HepG2 (cell line): ENCODE measurements around the gene TSKU. TPM values are rescaled to one million over a fixed set of nuclear protein-coding genes. Genes with fewer than 3 reads are reported as not detected.

Source experiments
- CBFB ChIP-seq: sonication (generic); formaldehyde crosslinking; IDR thresholded peaks from 2 replicates; pipeline ENCODE4 v1.4.0; 2020; ENCODE audit warnings: missing genetic modification reagents
- CBX5 ChIP-seq: sonication (generic); formaldehyde crosslinking; IDR thresholded peaks from 2 replicates; pipeline ENCODE4 v1.4.0; 2020; ENCODE audit warnings: missing genetic modification reagents, borderline replicate concordance
- CCDC6 ChIP-seq: sonication (generic); formaldehyde crosslinking; IDR thresholded peaks from 2 replicates; pipeline ENCODE4 v1.8.1; 2022; ENCODE audit warnings: mild to moderate bottlenecking, missing genetic modification reagents, moderate library complexity
- CHD2 ChIP-seq: IDR thresholded peaks from 2 replicates; pipeline ENCODE4 v1.6.1; 2011; ENCODE audit warnings: low read depth, low read length, improper control_type of control experiment
- ELF4 ChIP-seq: sonication (generic); formaldehyde crosslinking; IDR thresholded peaks from 2 replicates; pipeline ENCODE4 v1.5.0; 2020; ENCODE audit warnings: missing genetic modification reagents, mild to moderate bottlenecking, moderate library complexity, borderline replicate concordance
- FOXA1 ChIP-seq, 2 experiments: fragments of 450-650 bp in 1 of 2; sonication (generic) in 1 of 2; formaldehyde crosslinking in 1 of 2; IDR thresholded peaks; 2 replicates each; pipeline versions ENCODE4 v1.4.0 to v1.6.1; 2016 to 2020; ENCODE audit warnings: missing genetic modification reagents in 1 of 2
- FOXC1 ChIP-seq: sonication (generic); formaldehyde crosslinking; IDR thresholded peaks from 2 replicates; pipeline ENCODE4 v1.8.0; 2022; ENCODE audit warnings: mild to moderate bottlenecking, missing genetic modification reagents, borderline replicate concordance
- GMEB1 ChIP-seq: sonication (generic); formaldehyde crosslinking; IDR thresholded peaks from 2 replicates; pipeline ENCODE4 v1.5.1; 2020; ENCODE audit warnings: missing genetic modification reagents, mild to moderate bottlenecking, borderline replicate concordance
- HNF4A ChIP-seq: sonication (generic); formaldehyde crosslinking; IDR thresholded peaks from 2 replicates; pipeline ENCODE4 v1.4.0; 2020; ENCODE audit warnings: missing genetic modification reagents
- IRF9 ChIP-seq: sonication (generic); formaldehyde crosslinking; IDR thresholded peaks from 2 replicates; pipeline ENCODE4 v1.8.0; 2022; ENCODE audit warnings: missing genetic modification reagents, mild to moderate bottlenecking, borderline replicate concordance
- ISL2 ChIP-seq: sonication (generic); formaldehyde crosslinking; IDR thresholded peaks from 2 replicates; pipeline ENCODE4 v1.5.0; 2020; ENCODE audit warnings: missing genetic modification reagents
- LCORL ChIP-seq, 2 experiments: fragments of 450-650 bp in 1 of 2; sonication (generic) in 1 of 2; formaldehyde crosslinking in 1 of 2; IDR thresholded peaks; 2 replicates each; pipeline versions ENCODE4 v1.5.0 to v1.6.1; 2017 to 2020; ENCODE audit warnings: antibody characterized with exemption in 1 of 2, missing genetic modification reagents in 1 of 2
- NR1H2 ChIP-seq: sonication (generic); formaldehyde crosslinking; IDR thresholded peaks from 2 replicates; pipeline ENCODE4 v1.8.1; 2022; ENCODE audit warnings: low read depth, missing genetic modification reagents, borderline replicate concordance
- NR2C2 ChIP-seq: sonication (generic); formaldehyde crosslinking; IDR thresholded peaks from 2 replicates; pipeline ENCODE4 v1.4.0; 2020; ENCODE audit warnings: missing genetic modification reagents, mild to moderate bottlenecking, moderate library complexity, borderline replicate concordance
- SMAD3 ChIP-seq: sonication (generic); formaldehyde crosslinking; IDR thresholded peaks from 2 replicates; pipeline ENCODE4 v1.4.0; 2020; ENCODE audit warnings: missing genetic modification reagents
- ZBTB14 ChIP-seq: sonication (generic); formaldehyde crosslinking; IDR thresholded peaks from 2 replicates; pipeline ENCODE4 v1.4.0; 2020; ENCODE audit warnings: missing genetic modification reagents
- ZBTB7A ChIP-seq: sonication (generic); formaldehyde crosslinking; IDR thresholded peaks from 2 replicates; pipeline ENCODE4 v1.8.0; 2022; ENCODE audit warnings: mild to moderate bottlenecking, missing genetic modification reagents
- ZFAT ChIP-seq: sonication (generic); formaldehyde crosslinking; conservative IDR thresholded peaks from 2 replicates; pipeline ENCODE4 v1.8.1; 2023; ENCODE audit warnings: missing genetic modification reagents, inconsistent platforms
- ZNF230 ChIP-seq: sonication (generic); formaldehyde crosslinking; IDR thresholded peaks from 2 replicates; pipeline ENCODE4 v1.4.0; 2020; ENCODE audit warnings: mild to moderate bottlenecking, missing genetic modification reagents
- ZNF263 ChIP-seq: sonication (generic); formaldehyde crosslinking; IDR thresholded peaks from 2 replicates; pipeline ENCODE4 v1.4.0; 2020; ENCODE audit warnings: missing genetic modification reagents
- ZNF567 ChIP-seq: sonication (generic); formaldehyde crosslinking; IDR thresholded peaks from 2 replicates; pipeline ENCODE4 v1.8.1; 2023; ENCODE audit warnings: mild to moderate bottlenecking, missing genetic modification reagents, borderline replicate concordance
- ZNF572 ChIP-seq: sonication (generic); formaldehyde crosslinking; IDR thresholded peaks from 2 replicates; pipeline ENCODE4 v1.5.1; 2020; ENCODE audit warnings: mild to moderate bottlenecking, missing genetic modification reagents
- ZNF605 ChIP-seq: sonication (generic); formaldehyde crosslinking; IDR thresholded peaks from 2 replicates; pipeline ENCODE4 v1.8.0; 2022; ENCODE audit warnings: mild to moderate bottlenecking, missing genetic modification reagents
- ZNF619 ChIP-seq: sonication (generic); formaldehyde crosslinking; IDR thresholded peaks from 2 replicates; pipeline ENCODE4 v1.4.0; 2020; ENCODE audit warnings: mild to moderate bottlenecking, missing genetic modification reagents
- ZNF660 ChIP-seq: sonication (generic); formaldehyde crosslinking; IDR thresholded peaks from 2 replicates; pipeline ENCODE4 v1.5.1; 2020; ENCODE audit warnings: mild to moderate bottlenecking, low read depth, missing genetic modification reagents, borderline replicate concordance
- ZNF724P ChIP-seq: sonication (generic); formaldehyde crosslinking; IDR thresholded peaks from 2 replicates; pipeline ENCODE4 v1.8.0; 2022; ENCODE audit warnings: missing genetic modification reagents, borderline replicate concordance
- ZSCAN29 ChIP-seq: sonication (generic); formaldehyde crosslinking; conservative IDR thresholded peaks from 2 replicates; pipeline ENCODE4 v1.4.0; 2020; ENCODE audit warnings: mild to moderate bottlenecking, missing genetic modification reagents
- polyA plus RNA-seq, 8 experiments: library from polyadenylated mRNA; depleted of rRNA in 3 of 8; stranded (reverse) in 7 of 8; unstranded in 1 of 8; fragments of >200 nt; fragmentation: Illumina TruSeq in 4 of 8; extraction: Trizol in 4 of 8; gene quantifications; 2 replicates each; pipeline versions ENCODE4 v1.2.1 to v1.2.3, GENCODE V29; 2011 to 2016; ENCODE audit warnings: low read depth in 4 of 8, missing spikeins in 1 of 8, mixed read lengths in 1 of 8; ENCODE audit not compliant: insufficient read depth in 1 of 8
- total RNA-seq, 5 experiments: library from RNA; depleted of rRNA; stranded (reverse); fragments of >200 nt; fragmentation: Illumina TruSeq; extraction: Trizol; gene quantifications; 2 replicates each; pipeline ENCODE4 v1.2.3, GENCODE V29; 2016; ENCODE audit warnings: low read depth in 1 of 5

Gene TSKU
- total and polyA plus RNA-seq, 2 of the 13 experiments (the other 11 are each of a cell fraction or from before 2014, with no cell fraction given) = 20.3 to 21.4 TPM

- TF ChIP-seq CBX5 (CRISPR knock-in tag) (peak; percentile 74; the same call in 1 of the 2 replicates), FOXC1 (peak; percentile 82; the same call in 1 of the 2 replicates), HNF4A (CRISPR knock-in tag) (peak; percentile 57), FOXA1 (IDR thresholded peaks at IDR 0.05) (no peak), FOXA1 (CRISPR knock-in tag; IDR thresholded peaks at IDR 0.05) (peak; percentile 69), ZBTB7A (CRISPR knock-in tag) (peak; percentile 71; the same call in 1 of the 2 replicates), ZNF724P (no peak), CBFB (CRISPR knock-in tag) (peak; percentile 73; the same call in 1 of the 2 replicates), ZNF567 (CRISPR knock-in tag) (no peak), LCORL (IDR thresholded peaks at IDR 0.05) (no peak), LCORL (CRISPR knock-in tag; IDR thresholded peaks at IDR 0.05) (peak; percentile 92), SMAD3 (CRISPR knock-in tag) (peak; percentile 27; the same call in 1 of the 2 replicates), IRF9 (CRISPR knock-in tag) (peak; percentile 84; the same call in 1 of the 2 replicates), ZNF230 (CRISPR knock-in tag) (peak; percentile 66; the same call in 1 of the 2 replicates), ELF4 (CRISPR knock-in tag) (no peak), ZNF263 (CRISPR knock-in tag) (0 out of 2 replicates have a peak, but pooled peaks have one; percentile 35), ZNF660 (CRISPR knock-in tag) (no peak), ZSCAN29 (CRISPR knock-in tag) (peak; percentile 99), NR2C2 (CRISPR knock-in tag) (no peak), ZNF605 (peak; percentile 64; the same call in 1 of the 2 replicates), ZNF619 (CRISPR knock-in tag) (0 out of 2 replicates have a peak, but pooled peaks have one; percentile 50), NR1H2 (CRISPR knock-in tag) (no peak), GMEB1 (peak; percentile 31; the same call in 1 of the 2 replicates), ISL2 (CRISPR knock-in tag) (peak; percentile 70), CHD2 (no peak), ZBTB14 (CRISPR knock-in tag) (no peak), ZNF572 (CRISPR knock-in tag) (peak; percentile 67; the same call in 1 of the 2 replicates), CCDC6 (CRISPR knock-in tag) (peak; percentile 72; the same call in 1 of the 2 replicates), ZFAT (no peak)
Observed at GRCh38 chr11:76799066-76799804, 16.1 kb downstream of the TSKU start (continued).
